ENCODE measurements around the gene HOXD9. TPM values are rescaled to one million over a fixed set of nuclear protein-coding genes. Genes with fewer than 3 reads are reported as not detected.

The HOXD9 gene
- total RNA-seq, 1 experiment from 2014 or later: not detected

- Histone ChIP-seq H3K9ac (ENCODE audit: low read length) (peak overlapping the region; percentile 69), H3K4me2 (ENCODE audit: low read length) (peak overlapping the region; percentile 84), H3K36me3 (ENCODE audit: low read depth, low read length) (no peaks in the 10 kb centered on the region), H4K20me1 (ENCODE audit: low read length) (no peaks in the 10 kb centered on the region), H3K4me3 (ENCODE audit: low read length) (peak overlapping the region; percentile 75), H3K27ac (ENCODE audit: low read length) (no peak overlapping the region), H2AFZ (ENCODE audit: low read length) (peak overlapping the region; percentile 74), H3K79me2 (ENCODE audit: low read length) (peaks cover 21% of the 10 kb centered on the region), H3K9me3 (ENCODE audit: low read length) (no peaks in the 10 kb centered on the region), H3F3A (ENCODE audit: low read length, unreplicated experiment) (no peaks in the 10 kb centered on the region), H3K27me3 (ENCODE audit: low read length) (no peaks in the 10 kb centered on the region), H3K9me2 (replicated peaks; ENCODE audit: low read length) (no peaks in the 10 kb centered on the region), H3K4me1 (ENCODE audit: insufficient read depth, low read length) (peaks cover 9% of the 10 kb centered on the region)
- intact Hi-C loops (cut with micrococcal nuclease): loop anchor here (1.0 to 5.0 kb wide), 5 partner anchors 187 to 512 kb away; no protein-coding TSS in a partner anchor
- DNase-seq (peak; percentile 85), ATAC-seq (peak; percentile 68)
- CTCF ChIA-PET: interaction anchor here (0.6 to 2.1 kb wide), 15 partner anchors 40 to 1583 kb away, joined by 3 to 52 read pairs (median 6); no protein-coding TSS in a partner anchor
- POLR2A ChIA-PET (ENCODE audit: unreplicated experiment): interaction anchor here (0.6 kb wide), 1 partner anchor 307 kb away, joined by 13 read pairs; no protein-coding TSS in a partner anchor
- no TSS peak for BruUV-seq (replicated peaks)
- TF ChIP-seq CTCF (conservative IDR thresholded peaks at IDR 0.05; ENCODE audit: low read depth, low read length) (peak; percentile 94), EZH2 (IDR thresholded peaks at IDR 0.05; ENCODE audit: low read length, unreplicated experiment) (no peak)
Observed at GRCh38 chr2:176140513-176141317, 18.2 kb downstream of the HOXD9 start.

GRCh38 chr2:176142281-176142680 is 19.8 kb downstream of the HOXD9 start:
- ChIA-PET POLR2A (ENCODE audit: unreplicated experiment) (interaction anchor here (0.6 kb wide), 1 partner anchor 1006 kb away, joined by 5 read pairs; no protein-coding TSS in a partner anchor), CTCF (no interaction called here)
- no peak overlapping the region for H3K9ac ChIP-seq (ENCODE audit: low read length)
- DNase-seq (no peak), ATAC-seq (no peak)
- H3K4me2 ChIP-seq (ENCODE audit: low read length): no peak overlapping the region
- H3K27ac ChIP-seq (ENCODE audit: low read length): no peak overlapping the region
- H3K9me2 ChIP-seq (replicated peaks; ENCODE audit: low read length): no peaks in the 10 kb centered on the region
- BruUV-seq (replicated peaks): no TSS peak
- intact Hi-C loops (cut with micrococcal nuclease): loop anchor here (5.0 kb wide), 1 partner anchor 185 kb away; no protein-coding TSS in a partner anchor
- H2AFZ ChIP-seq (ENCODE audit: low read length): no peak overlapping the region
- peaks cover 16% of the 10 kb centered on the region for H3K79me2 ChIP-seq (ENCODE audit: low read length)
- peaks cover 7% of the 10 kb centered on the region for H3K4me1 ChIP-seq (ENCODE audit: insufficient read depth, low read length)
- H3K4me3 ChIP-seq (ENCODE audit: low read length): no peak overlapping the region
- H4K20me1 ChIP-seq (ENCODE audit: low read length): no peaks in the 10 kb centered on the region
- H3K9me3 ChIP-seq (ENCODE audit: low read length): no peaks in the 10 kb centered on the region
- TF ChIP-seq EZH2phosphoT487 (IDR thresholded peaks at IDR 0.05; ENCODE audit: borderline replicate concordance, low read length): no peak
- no peak for TF ChIP-seq EZH2 (IDR thresholded peaks at IDR 0.05; ENCODE audit: low read length, unreplicated experiment)
- TF ChIP-seq CTCF (conservative IDR thresholded peaks at IDR 0.05; ENCODE audit: low read depth, low read length): no peak
- no peaks in the 10 kb centered on the region for H3F3A ChIP-seq (ENCODE audit: low read length, unreplicated experiment)
- no peaks in the 10 kb centered on the region for H3K36me3 ChIP-seq (ENCODE audit: low read depth, low read length)
- H3K27me3 ChIP-seq (ENCODE audit: low read length): no peaks in the 10 kb centered on the region

Measured in PC-3 (cell line).